Astrocyte of the spinal cord (primary cell): ENCODE results near the gene SUMO1.

Experiments
- DNase-seq: peaks from one replicate; pipeline ENCODE4 v3.0.0; 2011; ENCODE audit warnings: low read depth, low spot score
- H3K4me3 ChIP-seq: 2 replicates; pipeline ENCODE4 v1.5.1; 2011; ENCODE audit warnings: low read depth, mild to moderate bottlenecking, low read length, moderate library complexity
- CTCF ChIP-seq: IDR thresholded peaks from 2 replicates; pipeline ENCODE4 v1.5.1; 2012; ENCODE audit warnings: low read depth, mild to moderate bottlenecking, low read length, inconsistent platforms
- in situ Hi-C: cut with HindIII; loops from 2 replicates; pipeline ENCODE4 v1.10.0; 2017; ENCODE audit warnings: low sequenced_read_pairs

Gene SUMO1

GRCh38 chr2:202186641-202187202, 51.7 kb downstream of the SUMO1 start:
- DNase-seq: no peak
- in situ Hi-C loops: no loop called here
- no peak for TF ChIP-seq CTCF
- H3K4me3 ChIP-seq: no peak overlapping the region

GRCh38 chr2:202185156-202185555, 53.2 kb downstream of the SUMO1 start:
- in situ Hi-C loops: no loop called here
- no peak for TF ChIP-seq CTCF
- no peak for DNase-seq
- no peak overlapping the region for H3K4me3 ChIP-seq

- no peak for TF ChIP-seq CTCF
- in situ Hi-C loops: no loop called here
- no peak overlapping the region for H3K4me3 ChIP-seq
- DNase-seq: no peak
Observed at GRCh38 chr2:202184557-202184956, 53.8 kb downstream of the SUMO1 start.

GRCh38 chr2:202178346-202178958, 59.9 kb downstream of the SUMO1 start:
- no peak overlapping the region for H3K4me3 ChIP-seq
- DNase-seq: peak; percentile 81
- peak; percentile 78 for TF ChIP-seq CTCF
- in situ Hi-C loops: no loop called here

GRCh38 chr2:202172439-202173211, 65.8 kb downstream of the SUMO1 start:
- in situ Hi-C loops: no loop called here
- DNase-seq: no peak
- no peak for TF ChIP-seq CTCF
- no peak overlapping the region for H3K4me3 ChIP-seq

- H3K4me3 ChIP-seq: no peak overlapping the region
- DNase-seq: peak; percentile 38
- in situ Hi-C loops: no loop called here
- no peak for TF ChIP-seq CTCF
Observed at GRCh38 chr2:202171241-202171825, 67.1 kb downstream of the SUMO1 start.
